AG10803 (cell line): ENCODE data around the gene RBM33.

Source experiments
- DNase-seq: peaks from one replicate; pipeline ENCODE4 v3.0.0; 2010; ENCODE audit warnings: low read depth
- H3K4me3 ChIP-seq: 2 replicates; pipeline ENCODE4 v1.5.1; 2011; ENCODE audit warnings: mild to moderate bottlenecking, low read length, control low read depth
- TF ChIP-seq, protein P1 (sequence below): conservative IDR thresholded peaks from 2 replicates; pipeline ENCODE4 v1.5.1; 2011; ENCODE audit warnings: mild to moderate bottlenecking, low read length, control low read depth, inconsistent platforms

RBM33 gene

DNA sequence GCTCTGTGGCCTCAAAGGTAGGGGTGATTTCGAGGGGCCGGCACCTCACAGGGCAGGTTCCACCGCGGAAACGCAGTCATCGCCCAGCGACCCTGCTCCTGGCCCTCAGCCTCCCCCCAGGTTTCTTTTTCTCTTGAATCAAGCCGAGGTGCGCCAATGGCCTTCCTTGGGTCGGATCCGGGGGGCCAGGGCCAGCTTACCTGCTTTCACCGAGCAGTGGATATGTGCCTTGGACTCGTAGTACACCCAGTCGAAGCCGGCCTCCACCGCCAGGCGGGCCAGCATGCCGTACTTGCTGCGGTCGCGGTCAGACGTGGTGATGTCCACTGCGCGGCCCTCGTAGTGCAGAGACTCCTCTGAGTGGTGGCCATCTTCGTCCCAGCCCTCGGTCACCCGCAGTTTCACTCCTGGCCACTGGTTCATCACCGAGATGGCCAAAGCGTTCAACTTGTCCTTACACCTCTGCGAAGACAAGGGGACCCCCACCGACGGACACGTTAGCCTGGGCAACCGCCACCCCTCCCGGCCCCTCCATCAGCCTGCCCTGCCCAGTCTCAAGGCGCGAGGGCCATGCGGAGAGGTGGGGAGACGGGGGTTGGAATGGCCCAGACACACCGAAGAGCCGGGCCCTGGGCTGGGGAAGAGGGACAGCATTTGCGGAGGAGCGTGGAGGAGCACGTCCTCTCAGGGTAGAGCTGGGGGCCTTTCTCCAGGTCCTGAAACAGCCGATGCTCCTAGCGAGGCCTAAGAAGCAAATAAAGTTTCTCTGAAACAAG lies 161.8 kb downstream of the RBM33 start:
- no peak overlapping the region for H3K4me3 ChIP-seq
- TF ChIP-seq, protein P1, sequence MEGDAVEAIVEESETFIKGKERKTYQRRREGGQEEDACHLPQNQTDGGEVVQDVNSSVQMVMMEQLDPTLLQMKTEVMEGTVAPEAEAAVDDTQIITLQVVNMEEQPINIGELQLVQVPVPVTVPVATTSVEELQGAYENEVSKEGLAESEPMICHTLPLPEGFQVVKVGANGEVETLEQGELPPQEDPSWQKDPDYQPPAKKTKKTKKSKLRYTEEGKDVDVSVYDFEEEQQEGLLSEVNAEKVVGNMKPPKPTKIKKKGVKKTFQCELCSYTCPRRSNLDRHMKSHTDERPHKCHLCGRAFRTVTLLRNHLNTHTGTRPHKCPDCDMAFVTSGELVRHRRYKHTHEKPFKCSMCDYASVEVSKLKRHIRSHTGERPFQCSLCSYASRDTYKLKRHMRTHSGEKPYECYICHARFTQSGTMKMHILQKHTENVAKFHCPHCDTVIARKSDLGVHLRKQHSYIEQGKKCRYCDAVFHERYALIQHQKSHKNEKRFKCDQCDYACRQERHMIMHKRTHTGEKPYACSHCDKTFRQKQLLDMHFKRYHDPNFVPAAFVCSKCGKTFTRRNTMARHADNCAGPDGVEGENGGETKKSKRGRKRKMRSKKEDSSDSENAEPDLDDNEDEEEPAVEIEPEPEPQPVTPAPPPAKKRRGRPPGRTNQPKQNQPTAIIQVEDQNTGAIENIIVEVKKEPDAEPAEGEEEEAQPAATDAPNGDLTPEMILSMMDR, result no peak
- no peak for DNase-seq

DNA sequence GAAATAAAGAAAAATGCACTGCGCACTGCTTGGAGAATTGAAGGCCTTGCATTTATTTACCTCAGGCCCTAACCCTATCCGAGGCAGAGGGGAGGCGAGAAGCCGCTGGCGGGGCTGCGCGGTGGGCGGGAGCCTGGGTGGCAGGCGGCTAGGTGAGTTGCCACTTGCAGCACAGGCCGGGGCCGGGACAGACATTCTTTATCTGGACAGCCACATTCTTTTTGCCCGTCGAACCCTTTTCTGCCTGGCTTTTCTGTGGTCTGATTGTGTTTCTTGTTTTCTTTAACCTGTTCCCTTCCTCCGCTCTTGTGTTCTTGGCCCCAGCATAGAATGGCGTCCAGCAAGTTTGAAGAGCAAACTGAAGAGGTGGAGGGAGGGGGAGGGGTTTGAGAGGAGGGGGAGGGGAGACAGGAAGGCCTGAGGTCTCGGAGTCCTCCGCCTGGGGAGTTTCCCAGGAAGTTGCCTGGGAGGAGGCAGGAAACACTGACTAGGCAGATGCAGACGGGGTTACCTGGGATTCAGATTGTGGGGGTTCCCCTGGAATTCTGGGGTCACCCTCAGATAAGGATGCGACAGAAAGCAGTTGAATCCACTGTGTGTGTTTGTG lies 162.7 kb downstream of the RBM33 start:
- H3K4me3 ChIP-seq, result no peak overlapping the region
- no peak for DNase-seq
- TF ChIP-seq, protein P1, result no peak

DNA sequence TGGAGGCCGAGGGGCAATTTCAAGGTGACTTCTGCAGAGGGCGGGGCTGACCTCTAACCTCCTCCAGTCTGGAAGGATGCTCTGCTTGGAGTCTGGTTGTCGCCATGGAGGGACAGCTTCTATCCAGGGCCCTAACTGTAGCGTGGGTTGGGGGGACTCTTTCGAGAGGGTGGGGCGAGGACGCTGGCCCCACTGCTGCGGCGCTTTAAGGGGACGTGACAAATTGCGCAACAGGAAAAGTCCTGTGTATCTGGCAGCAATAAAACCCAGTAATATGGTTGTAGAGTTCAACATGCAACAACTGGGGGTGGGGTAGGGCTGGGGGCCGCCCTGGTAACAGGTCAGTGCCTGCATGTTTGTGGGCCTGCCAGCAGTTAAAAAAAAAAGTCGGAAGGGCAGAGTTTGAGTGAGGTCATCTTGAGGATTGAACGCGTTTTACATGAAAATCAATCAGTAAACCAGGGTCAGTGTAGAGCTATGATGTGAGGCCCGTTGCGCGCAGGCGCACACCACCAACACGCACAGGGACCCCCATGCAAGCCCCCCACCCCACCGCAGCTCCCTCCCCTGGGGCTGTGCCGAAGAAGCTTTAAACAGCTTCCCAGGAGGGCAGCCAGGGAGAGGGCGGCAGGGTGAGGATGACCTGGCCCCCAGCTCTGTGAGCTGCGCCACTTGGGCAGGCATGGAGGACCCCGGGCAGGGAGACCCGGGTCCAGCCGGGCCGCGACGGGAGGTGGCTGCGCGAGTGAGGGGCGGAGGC lies 163.5 kb downstream of the RBM33 start:
- no peak overlapping the region for H3K4me3 ChIP-seq
- no peak for DNase-seq
- TF ChIP-seq, protein P1, result no peak

DNA sequence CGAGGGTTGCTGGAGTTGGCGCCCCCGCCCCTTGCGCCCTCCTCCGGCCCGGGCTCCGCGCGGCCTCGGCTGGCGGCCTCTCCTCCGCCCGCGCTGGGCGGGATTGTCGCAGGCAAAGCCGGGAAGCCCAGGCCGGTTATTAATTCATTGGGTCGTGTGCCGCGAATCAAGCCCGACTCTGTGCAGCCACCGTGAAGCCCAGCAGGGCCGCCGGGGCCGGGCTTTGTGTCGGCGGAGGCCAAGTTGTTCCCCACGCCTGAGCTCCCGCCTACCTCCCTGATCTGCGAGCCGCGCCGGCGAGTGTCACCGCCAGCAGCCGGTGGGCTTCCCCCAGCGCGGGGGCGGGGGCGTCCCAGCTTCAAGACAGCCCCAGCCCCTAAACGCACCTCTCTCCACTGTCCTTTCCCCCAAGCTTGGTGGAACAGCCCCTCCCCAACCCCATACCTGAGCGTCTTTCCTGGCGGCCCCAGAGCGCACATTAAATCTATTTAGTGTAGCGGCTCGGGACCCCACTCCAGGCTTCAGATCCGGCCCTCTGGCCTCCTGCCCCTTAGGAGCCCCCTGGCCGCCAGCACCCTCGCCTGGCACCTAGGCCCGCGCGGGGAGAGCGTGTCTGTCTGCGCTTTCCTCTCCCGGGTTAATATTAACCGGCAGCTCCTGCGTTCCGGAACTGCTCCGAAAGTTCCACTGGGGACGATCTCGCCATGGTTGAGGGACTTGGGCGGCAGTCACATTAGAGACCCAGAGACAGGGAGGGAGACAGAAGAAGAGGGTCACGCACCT lies 164.3 kb downstream of the RBM33 start:
- no peak overlapping the region for H3K4me3 ChIP-seq
- TF ChIP-seq, protein P1, result no peak
- DNase-seq, result no peak

DNA sequence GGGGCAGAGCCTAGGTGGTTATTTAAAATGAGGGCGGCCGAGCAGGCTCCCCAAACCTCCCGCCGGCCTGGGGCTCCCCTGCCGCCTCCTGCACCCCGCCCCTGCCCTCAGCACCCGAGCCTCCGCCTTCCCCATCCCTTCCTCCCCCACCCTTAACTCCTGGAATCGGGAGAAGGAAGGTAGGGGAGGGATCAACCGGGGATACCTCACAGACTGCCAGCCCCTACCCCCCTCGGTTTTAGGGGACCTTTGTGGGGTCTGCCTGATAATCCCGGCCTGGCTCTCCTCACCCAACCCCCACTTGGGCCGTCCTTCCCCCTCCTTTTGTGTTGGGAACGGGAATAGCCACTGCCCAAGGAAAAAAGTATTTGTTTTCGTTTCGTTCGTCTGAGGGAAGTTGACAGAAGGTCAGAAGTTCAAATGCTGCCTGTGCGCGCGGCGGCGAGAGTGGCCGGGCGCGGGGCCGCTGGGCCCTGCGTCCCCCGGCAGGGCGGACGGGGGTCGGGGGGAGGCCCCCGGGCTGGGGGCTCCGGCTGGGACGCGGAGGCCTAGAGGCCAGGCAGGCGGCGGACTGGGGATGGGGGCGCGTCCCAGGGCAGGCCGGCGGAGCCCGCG lies 165.0 kb downstream of the RBM33 start:
- no peak for DNase-seq
- H3K4me3 ChIP-seq, result no peak overlapping the region
- TF ChIP-seq, protein P1, result no peak

DNA sequence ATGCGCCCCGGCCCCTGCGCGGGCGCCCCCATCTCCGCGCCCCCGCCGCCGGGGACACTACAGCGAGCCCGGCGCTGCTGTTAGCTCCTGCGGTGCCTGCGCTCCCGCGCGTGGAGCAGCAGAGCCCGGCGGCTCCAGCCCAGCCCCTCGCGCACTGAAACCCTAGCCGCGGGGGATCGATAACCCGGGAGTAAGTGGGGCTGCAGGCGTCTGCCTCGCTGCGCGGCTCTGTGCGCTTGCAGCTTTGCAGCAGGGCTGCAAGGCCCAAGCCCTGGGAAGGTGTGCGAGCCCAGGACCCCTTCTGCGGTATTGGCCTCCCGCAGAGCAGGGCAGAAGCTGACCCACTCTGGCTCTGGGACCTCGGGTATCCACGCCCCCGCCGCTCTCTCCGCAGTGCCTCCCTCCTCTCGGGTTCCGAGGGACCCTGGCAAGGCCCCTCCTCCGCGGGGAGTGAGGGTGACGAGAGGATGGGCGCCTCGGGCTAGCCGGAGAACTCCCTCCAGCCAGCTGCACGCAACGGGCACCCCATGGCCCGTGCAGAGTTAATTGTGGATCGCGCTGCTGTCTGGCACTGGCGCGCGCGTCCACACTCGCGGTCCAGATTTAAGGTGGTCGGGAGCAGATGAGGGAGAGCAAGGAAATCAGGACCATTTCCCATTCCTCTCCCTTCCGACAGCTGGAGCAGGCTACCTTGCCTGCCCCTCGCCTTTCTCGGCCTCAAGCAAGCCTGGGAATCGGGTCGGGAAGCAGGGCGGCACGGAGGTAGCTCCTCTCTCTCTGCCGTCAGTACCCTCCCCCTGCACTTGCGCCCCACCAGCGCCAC lies 165.7 kb downstream of the RBM33 start:
- TF ChIP-seq, protein P1, result no peak
- H3K4me3 ChIP-seq, result no peak overlapping the region
- no peak for DNase-seq
